ENCODE measurements around the gene RASGEF1B.

- TF ChIP-seq CTCF (IDR thresholded peaks at IDR 0.05), result no peak
- TF ChIP-seq POLR2A (IDR thresholded peaks at IDR 0.05), result no peak
Measured at GRCh38 chr4:81407726-81408125, 64.0 kb downstream of the RASGEF1B start.

All from thyroid gland (tissue), 4 donors.